DMS114 treated with DMSO at 0.1 percent for 48 hours (cell line): Measurements from ENCODE around the gene CCNK.

Experiments
- DNase-seq: peaks from one replicate; lab custom pipeline; 2025; ENCODE audit not compliant: unreplicated experiment; lab: John Stamatoyannopoulos, UW

Gene CCNK

DNA sequence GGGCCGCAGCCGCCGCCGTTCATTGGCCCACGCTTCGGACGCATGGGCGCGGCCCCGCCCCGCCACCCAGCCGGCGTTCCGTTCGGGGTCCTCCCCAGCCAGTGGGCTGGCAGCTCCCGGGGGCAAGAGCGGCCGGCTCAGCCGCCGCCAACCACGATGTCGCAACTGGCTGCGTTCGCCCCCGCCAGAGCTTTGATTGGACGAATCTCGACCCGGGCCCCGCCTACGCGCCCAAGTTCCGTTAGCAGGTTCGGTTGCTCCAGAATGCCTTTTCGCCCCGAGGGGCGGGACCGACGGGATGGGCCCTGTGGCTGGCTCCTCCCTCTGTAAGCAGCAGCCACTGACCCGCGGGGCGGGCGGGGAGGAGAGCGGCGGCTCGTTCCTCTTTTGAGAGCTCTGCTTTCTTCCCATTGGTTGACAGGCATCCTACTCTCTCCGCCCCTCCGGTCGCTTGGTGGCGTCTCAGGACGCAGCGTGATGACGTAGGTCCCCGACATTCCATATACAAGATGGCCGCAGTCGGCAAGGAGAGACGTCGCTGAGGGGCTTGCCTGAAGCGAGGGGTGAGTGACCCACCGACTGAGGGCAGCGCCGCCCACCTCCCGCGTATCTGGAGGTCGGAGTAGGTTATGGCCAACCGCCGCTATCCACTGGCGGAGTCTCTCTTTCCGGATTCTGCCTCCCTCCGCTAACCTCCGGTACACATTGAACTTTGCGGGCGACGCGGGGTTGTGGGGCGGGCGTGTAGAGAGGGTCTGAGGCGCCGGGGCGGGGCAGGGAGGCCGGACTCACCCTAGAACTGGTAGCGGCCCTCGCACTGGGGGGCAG is at the start of gene CCNK:
Gene CCNK (plus strand): TSS at position 493 of the 828 bp plus-strand sequence. CDS start 11,269 bp downstream, outside the sequence.
- DNase-seq: peak; percentile 100

- DNase-seq: no peak
These were observed 49.2 kb upstream of the CCNK start for GRCh38 chr14:99431986-99432385.

DNA sequence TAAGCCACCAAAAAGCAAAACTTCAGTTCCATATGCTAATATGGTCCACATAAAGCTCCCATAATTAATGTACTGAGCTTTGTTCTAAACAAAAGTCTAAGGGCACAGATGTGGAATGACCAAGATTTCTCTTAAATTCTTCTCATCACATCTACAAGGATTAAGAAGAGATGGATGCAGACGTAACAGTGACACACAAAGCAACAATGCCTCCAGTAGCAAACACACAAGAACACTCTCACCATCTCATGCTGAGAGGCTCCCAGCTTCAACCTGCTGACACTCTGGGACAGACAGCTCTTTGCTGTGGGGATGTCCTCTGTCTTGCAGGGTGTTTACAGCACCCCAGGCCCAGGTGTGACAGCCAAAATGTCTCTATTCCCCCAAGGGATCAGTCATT is 48.7 kb upstream of the CCNK start:
- DNase-seq: no peak

DNA sequence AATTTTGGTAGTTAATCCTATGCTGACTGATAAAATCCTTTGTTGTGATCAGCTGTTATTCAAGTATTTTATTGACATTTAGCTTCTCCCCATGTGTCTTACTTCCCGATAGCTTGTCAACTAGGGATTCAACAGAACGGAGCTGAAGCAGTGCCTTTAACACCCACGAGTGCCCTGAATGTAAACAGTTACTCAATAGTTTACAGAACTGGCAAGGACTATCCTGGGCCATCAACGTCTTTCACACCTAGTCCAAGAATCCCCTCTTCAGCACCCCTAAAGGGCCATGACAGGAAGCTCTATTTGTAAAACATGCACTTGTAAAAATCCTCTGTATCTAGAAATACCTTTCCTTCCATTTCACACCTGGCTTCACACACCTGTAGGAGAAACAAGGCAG is 45.9 kb upstream of the CCNK start:
- no peak for DNase-seq

- no peak for DNase-seq
These were observed 44.7 kb upstream of the CCNK start for GRCh38 chr14:99436247-99437180.

DNA sequence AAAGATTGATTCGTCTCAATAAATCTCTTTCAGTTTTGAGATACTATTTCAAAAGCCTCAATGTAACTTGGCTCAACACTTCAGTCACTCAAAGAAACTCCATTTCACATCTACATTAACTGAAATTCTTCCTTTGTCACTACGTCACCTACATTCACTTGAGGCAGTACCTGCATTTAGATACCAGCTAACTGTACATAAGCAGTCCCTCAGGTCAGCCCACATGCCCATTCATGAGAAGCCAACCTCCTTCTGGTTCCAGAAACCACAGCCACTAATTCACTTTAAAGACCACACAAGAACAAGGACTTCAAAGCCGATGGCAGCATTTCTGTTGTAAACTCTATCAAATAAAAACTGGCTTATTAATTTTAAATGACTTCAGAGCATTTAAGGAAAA is 43.5 kb upstream of the CCNK start:
- no peak for DNase-seq

GRCh38 chr14:99440278-99440677 is 40.9 kb upstream of the CCNK start:
- no peak for DNase-seq

DNA sequence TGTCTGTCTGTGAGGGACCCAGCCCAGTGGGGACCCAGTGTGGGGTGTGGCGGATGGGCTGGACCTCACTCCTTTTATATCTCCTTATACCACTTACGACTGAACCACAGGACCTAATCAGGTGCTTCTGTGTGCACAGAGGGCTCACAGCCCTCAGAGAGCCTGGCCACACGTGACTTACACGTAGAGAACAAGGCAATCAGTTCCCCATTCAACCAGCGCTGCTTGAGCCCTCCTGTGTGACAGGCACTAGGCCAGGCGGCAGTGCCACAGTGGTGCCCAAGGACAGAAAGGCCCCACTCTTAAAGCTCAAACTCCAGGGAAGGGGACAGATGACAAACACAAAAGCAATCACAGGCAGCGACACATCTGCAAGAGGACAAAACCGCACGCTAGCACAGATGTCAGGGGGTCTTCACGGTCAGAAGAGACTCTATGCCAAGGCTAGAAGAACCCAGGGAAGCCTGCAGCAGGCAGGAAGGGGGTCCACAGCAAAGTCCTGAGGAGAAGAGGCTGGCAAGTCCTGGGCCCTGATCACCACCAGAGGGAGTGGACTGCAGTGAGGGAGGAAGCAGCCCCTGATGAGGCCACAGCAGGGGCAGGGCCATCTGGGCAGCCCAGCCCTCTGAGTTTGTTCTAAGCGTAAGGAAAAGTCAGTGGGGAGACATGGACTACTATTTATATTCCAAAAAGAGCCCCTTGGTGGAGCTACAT is 39.9 kb upstream of the CCNK start:
- DNase-seq: peak; percentile 6

GRCh38 chr14:99441918-99442317 is 39.3 kb upstream of the CCNK start:
- DNase-seq: no peak

DNA sequence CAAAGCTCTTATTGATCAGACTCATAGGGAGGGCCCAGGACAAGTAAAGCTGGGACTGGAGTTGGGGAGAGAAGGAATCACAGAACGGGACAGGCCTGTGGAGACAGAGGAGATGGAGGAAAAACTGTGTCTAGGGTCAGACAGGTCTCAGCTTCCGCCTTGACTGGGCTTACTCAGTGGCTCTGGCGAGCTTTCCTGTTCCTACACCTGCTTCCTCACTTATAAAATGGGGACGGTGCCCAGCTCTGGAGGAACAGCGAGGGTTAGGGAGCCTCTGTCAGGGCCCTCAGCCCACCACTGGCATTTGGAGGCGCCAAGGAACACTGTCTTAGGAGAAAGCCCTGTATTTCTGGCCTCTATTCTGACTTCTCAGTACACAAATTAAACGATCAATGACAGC is 35.3 kb upstream of the CCNK start:
- DNase-seq: no peak

DNA sequence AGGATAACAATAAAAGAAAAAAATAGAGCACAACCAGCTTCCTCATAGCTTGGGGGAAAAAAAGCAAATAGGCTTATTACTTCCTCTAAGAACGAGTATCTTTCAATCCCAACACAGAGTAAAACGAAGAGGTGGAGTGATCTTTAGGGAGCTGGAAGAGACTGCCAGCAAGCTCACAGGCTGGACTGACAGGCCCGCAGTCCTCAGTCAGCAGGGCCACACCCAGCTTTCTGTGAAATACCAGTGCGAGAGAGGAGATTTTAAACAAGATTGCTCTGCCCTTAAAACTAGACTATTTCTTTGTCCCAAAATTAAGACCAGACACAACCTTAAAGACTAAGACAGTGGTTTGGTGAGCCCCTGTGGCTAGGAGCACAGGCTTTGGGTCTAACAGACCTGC is 33.5 kb upstream of the CCNK start:
- DNase-seq: no peak

- DNase-seq: no peak
These were observed 30.9 kb upstream of the CCNK start for GRCh38 chr14:99450266-99450665.

DNA sequence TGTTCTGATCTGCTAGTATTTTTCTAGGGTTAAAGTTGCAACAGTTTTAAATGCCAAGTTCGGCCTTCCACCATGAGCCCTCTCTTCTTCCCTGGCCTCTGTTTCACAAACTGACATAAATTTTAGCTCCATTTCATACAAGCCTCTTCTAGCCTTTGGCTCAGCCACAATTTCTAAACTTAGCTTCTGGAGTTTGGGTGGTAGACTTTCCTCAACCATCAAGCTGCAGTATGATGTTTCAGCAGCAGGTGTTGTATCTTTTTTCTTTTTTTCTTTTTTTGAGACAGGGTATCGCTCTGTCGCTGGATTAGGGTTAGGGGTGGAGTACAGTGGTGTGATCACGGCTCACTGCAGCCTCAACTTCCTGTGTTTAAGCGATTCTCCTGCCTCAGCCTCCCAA is 30.0 kb upstream of the CCNK start:
- no peak for DNase-seq

- no peak for DNase-seq
These were observed 28.2 kb upstream of the CCNK start for GRCh38 chr14:99452968-99453367.

DNA sequence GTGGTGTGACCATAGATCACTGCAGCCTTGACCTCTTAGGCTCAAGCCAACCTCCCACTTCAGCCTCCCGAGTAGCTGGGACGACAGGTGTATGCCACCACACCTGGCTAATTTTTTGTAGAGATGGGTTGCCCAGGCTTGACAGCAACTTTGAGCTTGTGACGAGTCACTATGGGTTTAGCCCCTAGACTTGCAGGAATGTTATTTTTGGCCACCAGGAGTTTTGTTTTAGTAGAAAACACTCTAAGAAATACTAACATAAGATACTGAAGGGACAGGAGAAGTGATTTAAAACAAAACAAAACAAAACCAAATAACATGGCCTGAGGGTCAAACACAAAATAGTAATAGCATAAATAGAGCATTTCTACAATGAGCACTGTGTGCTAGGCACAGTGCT is 27.0 kb upstream of the CCNK start:
- no peak for DNase-seq

DNA sequence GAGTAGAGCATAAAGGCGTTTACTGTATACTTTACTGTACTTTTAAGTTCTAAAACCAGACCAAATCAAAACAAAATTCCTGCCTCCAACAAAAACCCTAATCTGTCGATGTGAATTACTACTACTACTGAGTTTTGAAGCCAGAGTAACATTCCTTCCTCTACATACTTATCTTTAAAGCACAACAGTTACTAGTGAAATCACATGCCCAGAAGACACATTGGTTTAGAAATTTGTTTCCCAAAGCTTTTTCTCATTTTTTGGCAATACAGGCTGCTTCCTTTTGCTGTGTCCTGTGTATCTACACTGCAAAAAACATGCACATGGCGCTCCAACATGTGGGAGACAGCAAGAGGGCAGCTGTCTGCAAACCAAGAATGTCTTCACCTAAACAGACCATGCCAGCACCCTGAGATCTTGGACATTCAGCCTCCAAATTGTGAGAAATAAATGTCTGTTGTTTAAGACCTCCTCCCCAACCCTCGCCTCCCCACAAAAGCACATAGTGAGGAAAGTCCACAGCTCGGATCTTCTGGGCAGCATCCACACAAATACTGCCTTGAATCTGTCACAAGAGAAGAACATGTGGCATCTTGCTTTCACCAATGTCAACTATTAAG is 21.6 kb upstream of the CCNK start:
- no peak for DNase-seq

DNA sequence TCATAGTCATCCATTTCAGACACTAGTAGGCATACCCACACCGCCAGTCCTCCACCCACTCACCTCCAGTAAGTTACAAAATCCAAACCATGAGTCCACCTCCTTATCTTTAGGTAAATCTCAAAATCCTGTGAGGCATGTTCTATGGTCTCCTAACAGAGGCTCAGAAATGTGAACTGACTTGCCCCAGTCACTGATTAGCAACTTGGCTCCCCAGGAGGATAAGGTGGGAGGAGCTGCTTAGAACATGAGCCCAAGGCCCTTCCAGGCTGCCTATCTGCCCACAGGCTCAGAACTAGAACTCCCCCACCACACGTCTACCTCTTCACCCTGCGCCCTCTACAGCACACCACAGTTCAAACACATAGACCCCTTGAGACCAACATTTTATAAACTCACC is 20.4 kb upstream of the CCNK start:
- no peak for DNase-seq

DNA sequence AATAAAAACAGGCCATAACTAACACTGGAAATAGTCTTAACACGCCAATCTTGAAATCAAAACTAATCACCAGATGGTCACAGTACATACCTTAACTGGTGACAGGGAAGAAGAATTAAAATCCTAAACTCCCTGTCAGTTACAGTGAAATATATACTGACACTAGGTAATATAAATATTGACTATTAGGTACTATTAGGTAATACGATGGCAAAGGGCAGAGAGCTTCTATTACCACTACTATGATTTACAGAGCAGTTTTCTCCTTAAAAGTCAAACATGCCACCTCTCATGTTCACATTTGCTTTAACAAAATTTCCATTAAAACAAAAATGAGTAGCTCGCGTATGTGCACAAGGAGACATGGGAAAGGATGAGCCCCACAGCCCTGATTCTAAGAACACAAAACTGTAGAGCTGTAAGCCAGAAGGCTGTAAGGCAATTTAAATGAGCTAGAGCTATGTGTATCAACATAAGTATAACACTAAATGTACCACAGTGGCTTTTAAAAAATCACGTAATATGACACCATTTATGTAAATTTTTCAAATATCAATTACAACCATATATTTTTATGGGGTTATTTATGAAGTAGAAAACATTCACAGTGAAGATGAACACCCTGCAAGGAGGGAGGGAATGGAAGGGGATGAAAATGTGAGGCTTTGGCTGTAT is 19.7 kb upstream of the CCNK start:
- DNase-seq: no peak

DNA sequence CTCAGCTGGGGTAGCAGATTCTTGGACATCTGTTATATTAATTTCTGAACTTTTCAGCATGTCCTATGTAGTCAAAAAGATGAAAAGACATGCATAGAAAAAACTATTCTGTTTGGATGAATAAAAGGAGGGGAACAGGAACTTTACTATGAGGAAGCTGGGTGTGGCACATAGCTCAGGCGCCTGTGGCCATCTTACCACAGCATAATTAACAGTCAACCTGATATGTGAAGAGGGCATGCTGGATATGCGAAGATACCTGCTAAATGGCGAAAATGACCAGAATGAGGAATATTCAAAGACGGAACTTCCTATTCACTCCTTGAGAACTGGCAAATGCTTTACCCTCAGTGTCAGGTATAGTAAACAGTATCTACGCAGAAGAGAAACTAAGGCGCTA is 19.0 kb upstream of the CCNK start:
- no peak for DNase-seq

DNA sequence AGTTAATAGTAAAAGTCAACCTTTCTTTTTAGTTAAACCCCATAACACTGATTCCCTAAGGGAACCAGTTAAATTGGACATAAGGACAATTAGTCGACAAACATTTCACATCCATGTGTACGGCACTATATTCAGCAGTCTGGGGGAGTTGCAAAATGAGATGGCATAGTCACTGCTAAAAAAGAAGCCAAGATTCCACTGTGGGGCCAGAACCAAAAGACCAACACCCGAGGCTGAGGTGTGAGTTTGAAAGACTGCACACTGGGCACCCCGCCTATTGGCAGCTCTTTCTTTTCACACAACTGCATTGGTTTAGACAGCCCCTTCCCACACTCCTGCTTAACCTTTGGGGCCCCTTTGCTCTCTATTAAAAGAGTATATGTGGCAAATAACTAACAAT is 17.2 kb upstream of the CCNK start:
- DNase-seq: no peak
